IMR-90 (cell line): ENCODE results near the gene TXNDC11.

Source experiments
- BHLHE40 ChIP-seq: fragments of 150-350 bp; IDR thresholded peaks from 2 replicates; pipeline ENCODE4 v1.6.1; 2016; ENCODE audit warnings: mild to moderate bottlenecking, low read depth, low read length
- MAFK ChIP-seq: IDR thresholded peaks from 2 replicates; pipeline ENCODE4 v1.6.1; 2012; ENCODE audit warnings: low read depth, low read length, improper control_type of control experiment
- POLR2A ChIP-seq: IDR thresholded peaks from 2 replicates; pipeline ENCODE4 v1.6.1; 2012; ENCODE audit warnings: mild to moderate bottlenecking, low read depth, low read length
- RFX5 ChIP-seq: IDR thresholded peaks from 2 replicates; pipeline ENCODE4 v1.8.0; 2012; ENCODE audit warnings: low read depth, mild to moderate bottlenecking, low read length, moderate library complexity
- TF ChIP-seq, protein P1 (sequence below): conservative IDR thresholded peaks from 2 replicates; pipeline ENCODE4 v1.5.1; 2012; ENCODE audit warnings: mild to moderate bottlenecking, low read depth, low read length, improper control_type of control experiment

DNA sequence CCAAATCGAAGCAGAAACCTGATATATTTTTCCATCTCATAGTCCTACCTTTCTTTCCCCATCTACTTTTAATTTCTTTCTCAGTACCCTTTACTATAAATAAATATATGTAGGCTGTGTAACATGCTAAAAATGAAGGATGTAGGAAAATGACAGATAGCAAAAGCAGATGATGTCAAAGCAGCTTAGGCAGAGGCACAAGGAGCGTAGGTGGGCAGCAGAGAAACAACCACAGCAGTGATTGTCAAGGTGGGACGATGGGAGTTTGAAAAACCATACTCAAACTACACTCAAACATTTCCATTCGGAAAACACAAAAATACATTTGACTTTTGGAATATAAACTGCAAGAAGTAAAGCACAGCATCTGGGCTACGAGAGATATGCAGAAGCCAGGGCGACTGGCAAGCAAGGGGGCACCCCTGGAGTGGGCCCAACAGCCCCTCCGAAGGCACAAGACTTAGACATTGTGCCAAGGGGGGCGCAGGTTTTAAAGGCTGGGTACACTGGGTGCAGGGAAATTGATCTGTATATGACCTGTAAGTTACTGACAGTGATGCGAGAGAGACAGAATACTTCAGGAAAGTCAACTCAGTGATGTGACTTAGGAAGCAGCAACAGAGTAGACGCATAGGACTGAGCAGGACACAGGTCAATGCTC is 43.3 kb downstream of the TXNDC11 start:
- TF ChIP-seq, protein P1, sequence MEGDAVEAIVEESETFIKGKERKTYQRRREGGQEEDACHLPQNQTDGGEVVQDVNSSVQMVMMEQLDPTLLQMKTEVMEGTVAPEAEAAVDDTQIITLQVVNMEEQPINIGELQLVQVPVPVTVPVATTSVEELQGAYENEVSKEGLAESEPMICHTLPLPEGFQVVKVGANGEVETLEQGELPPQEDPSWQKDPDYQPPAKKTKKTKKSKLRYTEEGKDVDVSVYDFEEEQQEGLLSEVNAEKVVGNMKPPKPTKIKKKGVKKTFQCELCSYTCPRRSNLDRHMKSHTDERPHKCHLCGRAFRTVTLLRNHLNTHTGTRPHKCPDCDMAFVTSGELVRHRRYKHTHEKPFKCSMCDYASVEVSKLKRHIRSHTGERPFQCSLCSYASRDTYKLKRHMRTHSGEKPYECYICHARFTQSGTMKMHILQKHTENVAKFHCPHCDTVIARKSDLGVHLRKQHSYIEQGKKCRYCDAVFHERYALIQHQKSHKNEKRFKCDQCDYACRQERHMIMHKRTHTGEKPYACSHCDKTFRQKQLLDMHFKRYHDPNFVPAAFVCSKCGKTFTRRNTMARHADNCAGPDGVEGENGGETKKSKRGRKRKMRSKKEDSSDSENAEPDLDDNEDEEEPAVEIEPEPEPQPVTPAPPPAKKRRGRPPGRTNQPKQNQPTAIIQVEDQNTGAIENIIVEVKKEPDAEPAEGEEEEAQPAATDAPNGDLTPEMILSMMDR: no peak
- no peak for TF ChIP-seq MAFK
- no peak for TF ChIP-seq BHLHE40
- TF ChIP-seq POLR2A: no peak
- no peak for TF ChIP-seq RFX5
